ENCODE data around the gene NIPBL. TPM values are rescaled to one million over a fixed set of nuclear protein-coding genes. Genes with fewer than 3 reads are reported as not detected.
"Not testable (repeated sequence)": the region's sequence is repeated elsewhere in the genome, so short reads cannot be mapped to it uniquely, and the experiment has no call there.

Gene NIPBL
- total RNA-seq, 2 donors from 2014 or later = 43.2 to 53.6 TPM

DNA sequence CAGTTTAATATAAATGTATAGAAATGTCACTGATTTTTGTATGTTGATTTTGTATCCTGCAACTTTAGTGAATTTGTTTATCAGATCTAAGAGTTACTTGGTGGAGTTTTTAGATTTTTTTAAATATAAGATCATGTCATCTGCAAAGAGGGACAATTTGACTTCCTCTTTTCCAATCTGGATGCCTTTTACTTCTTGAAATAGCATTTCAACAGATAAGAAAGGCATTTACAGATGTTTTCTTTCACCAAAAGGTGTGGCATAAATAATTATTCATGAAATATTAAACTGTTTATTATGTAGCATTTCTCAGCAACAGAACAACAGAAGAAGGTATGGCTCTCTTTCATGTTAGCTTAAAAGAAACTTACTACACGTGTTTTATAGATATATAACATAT lies 34.9 kb upstream of the NIPBL start:
- 13% methylated on average over 1 of the region's 1 CpG for WGBS
- Histone ChIP-seq H3K36me3 (no peaks in the 10 kb centered on the region), H3K27me3 (replicated peaks; ENCODE audit: insufficient read depth) (no peaks in the 10 kb centered on the region), H3K9me3 (no peaks in the 10 kb centered on the region), H3K4me3 (no peak overlapping the region), H3K4me1 (replicated peaks) (no peaks in the 10 kb centered on the region), H3K27ac (no peak overlapping the region)
- TF ChIP-seq, protein P1, sequence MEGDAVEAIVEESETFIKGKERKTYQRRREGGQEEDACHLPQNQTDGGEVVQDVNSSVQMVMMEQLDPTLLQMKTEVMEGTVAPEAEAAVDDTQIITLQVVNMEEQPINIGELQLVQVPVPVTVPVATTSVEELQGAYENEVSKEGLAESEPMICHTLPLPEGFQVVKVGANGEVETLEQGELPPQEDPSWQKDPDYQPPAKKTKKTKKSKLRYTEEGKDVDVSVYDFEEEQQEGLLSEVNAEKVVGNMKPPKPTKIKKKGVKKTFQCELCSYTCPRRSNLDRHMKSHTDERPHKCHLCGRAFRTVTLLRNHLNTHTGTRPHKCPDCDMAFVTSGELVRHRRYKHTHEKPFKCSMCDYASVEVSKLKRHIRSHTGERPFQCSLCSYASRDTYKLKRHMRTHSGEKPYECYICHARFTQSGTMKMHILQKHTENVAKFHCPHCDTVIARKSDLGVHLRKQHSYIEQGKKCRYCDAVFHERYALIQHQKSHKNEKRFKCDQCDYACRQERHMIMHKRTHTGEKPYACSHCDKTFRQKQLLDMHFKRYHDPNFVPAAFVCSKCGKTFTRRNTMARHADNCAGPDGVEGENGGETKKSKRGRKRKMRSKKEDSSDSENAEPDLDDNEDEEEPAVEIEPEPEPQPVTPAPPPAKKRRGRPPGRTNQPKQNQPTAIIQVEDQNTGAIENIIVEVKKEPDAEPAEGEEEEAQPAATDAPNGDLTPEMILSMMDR (IDR thresholded peaks at IDR 0.05) = no peak
- intact Hi-C loops (cut with DNase I) = no loop called here
- no peak for DNase-seq (ENCODE audit: low spot score)

DNA sequence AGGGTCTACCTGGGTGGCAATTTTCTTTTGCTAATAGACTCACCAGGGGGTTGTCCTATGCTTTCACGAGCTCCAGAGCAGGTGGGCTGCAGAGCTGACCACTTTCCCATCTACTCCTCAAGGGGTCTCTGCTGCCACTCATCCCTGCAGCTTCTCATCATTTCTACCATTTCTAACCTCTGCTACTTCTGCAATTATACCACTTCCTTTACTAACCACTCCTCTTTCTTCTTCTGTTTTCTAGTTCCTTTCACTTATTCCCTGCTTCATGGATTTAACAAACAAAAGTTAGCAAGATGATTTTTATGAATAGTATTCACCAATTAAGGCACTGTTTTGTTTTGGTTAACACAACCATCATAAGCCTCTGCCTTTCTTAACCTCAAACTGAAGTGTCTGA lies 34.5 kb upstream of the NIPBL start:
- H3K4me3 ChIP-seq = no peak overlapping the region
- intact Hi-C loops (cut with DNase I) = no loop called here

DNA sequence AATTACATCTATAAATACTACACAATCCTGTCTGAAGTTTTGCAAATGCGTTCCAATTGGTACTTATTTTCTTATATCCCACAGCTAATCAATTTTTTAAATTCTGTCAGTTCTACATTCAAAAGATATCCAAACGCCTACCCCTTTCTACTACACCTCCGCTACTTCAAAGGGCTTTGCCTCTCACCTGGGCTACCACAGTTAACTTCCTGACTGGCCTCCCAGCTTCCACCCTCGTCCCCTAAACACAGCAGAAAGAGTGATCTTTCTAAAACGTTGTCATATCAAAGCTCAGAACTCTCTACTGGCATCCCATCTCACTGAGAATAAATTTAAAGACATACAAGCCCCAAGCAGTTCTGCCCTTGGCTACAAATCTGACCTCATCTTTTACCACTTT lies 32.3 kb upstream of the NIPBL start:
- Histone ChIP-seq H3K9me3 (no peaks in the 10 kb centered on the region), H3K4me3 (no peak overlapping the region), H3K4me1 (replicated peaks) (no peaks in the 10 kb centered on the region), H3K27me3 (replicated peaks; ENCODE audit: insufficient read depth) (no peaks in the 10 kb centered on the region), H3K27ac (no peak overlapping the region), H3K36me3 (no peaks in the 10 kb centered on the region)
- DNase-seq (ENCODE audit: low spot score) = no peak
- TF ChIP-seq POLR2A (IDR thresholded peaks at IDR 0.05) = no peak
- TF ChIP-seq POLR2AphosphoS5 (IDR thresholded peaks at IDR 0.05) = no peak
- TF ChIP-seq, protein P1 (IDR thresholded peaks at IDR 0.05) = no peak
- 63% methylated on average over 5 of the region's 5 CpGs for WGBS
- intact Hi-C loops (cut with DNase I) = no loop called here

More for the DNA sequence above, 34.5 kb upstream of the NIPBL start:
- H3K9me3 ChIP-seq = no peaks in the 10 kb centered on the region
- H3K4me1 ChIP-seq (replicated peaks) = no peaks in the 10 kb centered on the region
- no peak for DNase-seq (ENCODE audit: low spot score)
- no peak overlapping the region for H3K27ac ChIP-seq
- no peak for TF ChIP-seq POLR2A (IDR thresholded peaks at IDR 0.05)
- no peak for TF ChIP-seq POLR2AphosphoS5 (IDR thresholded peaks at IDR 0.05)
- TF ChIP-seq, protein P1 (IDR thresholded peaks at IDR 0.05) = no peak
- 14% methylated on average over 1 of the region's 1 CpG for WGBS
- no peaks in the 10 kb centered on the region for H3K27me3 ChIP-seq (replicated peaks; ENCODE audit: insufficient read depth)
- H3K36me3 ChIP-seq = no peaks in the 10 kb centered on the region

DNA sequence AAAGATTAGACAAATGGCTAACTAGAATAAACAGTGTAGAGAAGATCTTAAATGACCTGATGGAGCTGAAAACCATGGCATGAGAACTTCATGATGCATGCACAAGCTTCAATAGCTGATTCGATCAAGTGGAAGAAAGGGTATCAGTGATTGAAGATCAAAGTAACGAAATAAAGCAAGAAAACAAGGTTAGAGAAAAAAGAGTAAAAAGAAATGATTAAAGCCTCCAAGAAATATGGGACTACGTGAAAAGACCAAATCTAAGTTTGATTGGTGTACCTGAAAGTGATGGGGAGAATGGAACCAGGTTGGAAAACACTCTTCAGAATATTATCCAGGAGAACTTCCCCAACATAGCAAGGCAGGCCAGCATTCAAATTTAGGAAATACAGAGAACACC lies 28.0 kb upstream of the NIPBL start:
- 96% methylated on average over 3 of the region's 3 CpGs for WGBS
- H3K27ac ChIP-seq; H3K4me3 ChIP-seq; H3K27me3 ChIP-seq (replicated peaks; ENCODE audit: insufficient read depth); H3K9me3 ChIP-seq; intact Hi-C loops (cut with DNase I); H3K4me1 ChIP-seq (replicated peaks); H3K36me3 ChIP-seq; DNase-seq (ENCODE audit: low spot score): not testable (repeated sequence)

DNA sequence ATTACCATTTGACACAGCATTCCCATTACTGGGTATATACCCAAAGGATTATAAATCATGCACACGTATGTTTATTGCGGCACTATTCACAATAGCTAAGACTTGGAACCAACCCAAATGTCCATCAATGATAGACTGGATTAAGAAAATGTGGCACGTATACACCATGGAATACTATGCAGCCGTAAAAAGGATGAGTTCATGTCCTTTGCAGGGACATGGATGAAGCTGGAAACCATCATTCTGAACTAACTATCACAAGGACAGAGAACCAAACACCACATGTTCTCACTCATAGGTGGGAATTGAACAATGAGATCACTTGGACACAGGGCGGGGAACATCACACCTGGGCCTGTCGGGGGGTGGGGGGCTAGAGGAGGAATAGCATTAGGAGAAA lies 23.7 kb upstream of the NIPBL start:
- intact Hi-C loops (cut with DNase I); H3K9me3 ChIP-seq; H3K4me3 ChIP-seq; H3K36me3 ChIP-seq; DNase-seq (ENCODE audit: low spot score); H3K27ac ChIP-seq; H3K27me3 ChIP-seq (replicated peaks; ENCODE audit: insufficient read depth); H3K4me1 ChIP-seq (replicated peaks): not testable (repeated sequence)
- WGBS = 96% methylated on average over 6 of the region's 6 CpGs

DNA sequence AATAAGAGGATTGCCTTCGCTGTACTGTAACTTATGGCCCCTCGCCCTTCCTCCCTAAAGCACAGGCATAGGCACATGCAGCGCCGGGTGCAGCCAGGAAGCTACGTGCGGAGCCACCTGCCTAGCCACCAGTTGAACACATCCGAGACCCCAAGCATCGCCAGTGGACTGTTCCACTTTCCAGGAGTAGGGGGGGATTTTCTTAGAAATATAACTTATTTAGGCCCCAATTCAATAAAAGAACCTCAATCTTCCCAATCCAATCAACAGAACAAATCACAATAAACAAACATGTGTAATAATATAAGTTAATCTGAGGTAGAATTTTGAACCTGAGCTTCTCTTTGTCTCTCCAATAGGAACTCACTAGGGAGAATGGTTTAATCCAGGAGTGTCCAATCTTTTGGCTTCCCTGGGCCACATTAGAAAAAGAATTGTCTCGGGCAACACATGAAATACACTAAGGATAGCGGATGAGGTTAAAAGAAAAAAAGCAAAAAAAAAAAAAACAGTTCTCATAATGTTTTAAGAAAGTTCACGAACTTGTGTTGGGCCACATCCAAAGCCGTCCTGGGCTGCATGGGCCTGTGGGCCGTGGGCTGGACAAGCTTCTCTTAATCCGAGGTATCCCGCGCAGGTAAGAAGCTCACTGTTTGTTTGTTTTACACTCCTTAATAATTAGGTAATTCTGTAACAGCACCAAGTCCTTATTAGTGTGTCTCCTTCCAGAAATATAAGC lies 22.0 kb upstream of the NIPBL start:
- Histone ChIP-seq H3K36me3 (no peaks in the 10 kb centered on the region), H3K4me1 (replicated peaks) (no peaks in the 10 kb centered on the region), H3K4me3 (no peak overlapping the region), H3K27ac (no peak overlapping the region), H3K27me3 (replicated peaks; ENCODE audit: insufficient read depth) (no peaks in the 10 kb centered on the region), H3K9me3 (no peaks in the 10 kb centered on the region)
- DNase-seq (ENCODE audit: low spot score) = no peak
- intact Hi-C loops (cut with DNase I) = no loop called here
- 79% methylated on average over 16 of the region's 16 CpGs for WGBS
- TF ChIP-seq POLR2A (IDR thresholded peaks at IDR 0.05) = no peak
- TF ChIP-seq POLR2AphosphoS5 (IDR thresholded peaks at IDR 0.05) = no peak
- TF ChIP-seq, protein P1 (IDR thresholded peaks at IDR 0.05) = no peak
